Osteocyte (in vitro differentiated cells): ENCODE measurements around the gene HTR5A. TPM values are rescaled to one million over a fixed set of nuclear protein-coding genes. Genes with fewer than 3 reads are reported as not detected.

Source experiments
- DNase-seq: peaks from one replicate; pipeline ENCODE4 v3.0.0; 2021; ENCODE audit warnings: mixed read lengths; ENCODE audit not compliant: unreplicated experiment; ENCODE audit errors: extremely low spot score
- H3K27ac Mint-ChIP-seq: one replicate; pipeline ENCODE4 v1.8.0; 2021; ENCODE audit warnings: mild to moderate bottlenecking, mixed read lengths; ENCODE audit not compliant: unreplicated experiment
- H3K27me3 Mint-ChIP-seq: one replicate; pipeline ENCODE4 v1.8.0; 2021; ENCODE audit warnings: mixed read lengths; ENCODE audit not compliant: unreplicated experiment
- H3K36me3 Mint-ChIP-seq: one replicate; pipeline ENCODE4 v1.8.0; 2021; ENCODE audit warnings: mixed read lengths; ENCODE audit not compliant: unreplicated experiment
- H3K4me1 Mint-ChIP-seq: one replicate; pipeline ENCODE4 v1.8.0; 2021; ENCODE audit warnings: mixed read lengths; ENCODE audit not compliant: unreplicated experiment
- H3K4me3 Mint-ChIP-seq: one replicate; pipeline ENCODE4 v1.8.0; 2021; ENCODE audit warnings: mild to moderate bottlenecking, moderate library complexity, mixed read lengths; ENCODE audit not compliant: unreplicated experiment
- H3K9me3 Mint-ChIP-seq: one replicate; pipeline ENCODE4 v1.8.0; 2021; ENCODE audit warnings: mixed read lengths; ENCODE audit not compliant: unreplicated experiment
- CTCF ChIP-seq: fragments of 200-600 bp; sonication (generic); IDR thresholded peaks from 2 replicates; pipeline ENCODE4 v1.5.0; 2021; ENCODE audit warnings: antibody characterized with exemption, mild to moderate bottlenecking, moderate library complexity
- total RNA-seq: library from RNA; stranded (reverse); gene quantifications from 2 replicates; pipeline ENCODE4 v1.2.1, GENCODE V29; 2021

HTR5A gene
- total RNA-seq, 1 donor from 2014 or later, result not detected

GRCh38 chr7:155122831-155123230 is 52.7 kb downstream of the HTR5A start:
- H3K27ac Mint-ChIP-seq, result no peak overlapping the region
- H3K27me3 Mint-ChIP-seq, result no peaks in the 10 kb centered on the region
- H3K36me3 Mint-ChIP-seq, result no peaks in the 10 kb centered on the region
- H3K4me3 Mint-ChIP-seq, result no peak overlapping the region
- no peak for DNase-seq
- no peaks in the 10 kb centered on the region for H3K4me1 Mint-ChIP-seq
- H3K9me3 Mint-ChIP-seq, result peaks cover 18% of the 10 kb centered on the region
- TF ChIP-seq CTCF, result no peak

GRCh38 chr7:155123413-155123812 is 53.3 kb downstream of the HTR5A start:
- Mint-ChIP-seq H3K4me3 (no peak overlapping the region), H3K36me3 (no peaks in the 10 kb centered on the region), H3K9me3 (peaks cover 18% of the 10 kb centered on the region), H3K27ac (no peak overlapping the region), H3K27me3 (no peaks in the 10 kb centered on the region), H3K4me1 (no peaks in the 10 kb centered on the region)
- no peak for DNase-seq
- no peak for TF ChIP-seq CTCF

- no peak for TF ChIP-seq CTCF
- Mint-ChIP-seq H3K27ac (no peak overlapping the region), H3K4me3 (no peak overlapping the region), H3K36me3 (no peaks in the 10 kb centered on the region), H3K27me3 (no peaks in the 10 kb centered on the region), H3K4me1 (no peaks in the 10 kb centered on the region), H3K9me3 (peaks cover 15% of the 10 kb centered on the region)
- DNase-seq, result no peak
Measured at GRCh38 chr7:155124706-155125105, 54.6 kb downstream of the HTR5A start.

- peak; percentile 76 for DNase-seq
- no peaks in the 10 kb centered on the region for H3K27me3 Mint-ChIP-seq
- no peaks in the 10 kb centered on the region for H3K36me3 Mint-ChIP-seq
- TF ChIP-seq CTCF, result no peak
- H3K4me3 Mint-ChIP-seq, result no peak overlapping the region
- no peak overlapping the region for H3K27ac Mint-ChIP-seq
- H3K9me3 Mint-ChIP-seq, result peaks cover 12% of the 10 kb centered on the region
- H3K4me1 Mint-ChIP-seq, result no peaks in the 10 kb centered on the region
Measured at GRCh38 chr7:155129186-155129585, 59.1 kb downstream of the HTR5A start.

- Mint-ChIP-seq H3K9me3 (peaks cover 9% of the 10 kb centered on the region), H3K4me3 (no peak overlapping the region), H3K36me3 (no peaks in the 10 kb centered on the region), H3K4me1 (no peaks in the 10 kb centered on the region), H3K27me3 (no peaks in the 10 kb centered on the region), H3K27ac (no peak overlapping the region)
- TF ChIP-seq CTCF, result no peak
- peak; percentile 77 for DNase-seq
Measured at GRCh38 chr7:155129789-155130188, 59.7 kb downstream of the HTR5A start.
